H9 (cell line): ENCODE measurements around the gene POU2AF1. TPM values are rescaled to one million over a fixed set of nuclear protein-coding genes. Genes with fewer than 3 reads are reported as not detected.

Experiments used
- DNase-seq: peaks from one replicate; pipeline ENCODE4 v3.0.0-alpha.2; 2017
- H2AFZ ChIP-seq: one replicate; pipeline ENCODE4 v1.6.1; 2013; ENCODE audit warnings: mild to moderate bottlenecking, low read length, control low read depth, moderate library complexity
- H2AK5ac ChIP-seq: 2 replicates; pipeline ENCODE4 v1.6.1; 2013; ENCODE audit warnings: low read length, control low read depth, mixed read lengths; ENCODE audit not compliant: insufficient read length
- H2BK120ac ChIP-seq: one replicate; pipeline ENCODE4 v1.6.1; 2013; ENCODE audit warnings: low read depth, mild to moderate bottlenecking, low read length, control low read depth, inconsistent platforms; ENCODE audit not compliant: poor library complexity, severe bottlenecking
- H2BK12ac ChIP-seq: 2 replicates; pipeline ENCODE4 v1.6.1; 2013; ENCODE audit warnings: low read length, control low read depth, mixed read lengths, low read depth; ENCODE audit not compliant: insufficient read length
- H2BK15ac ChIP-seq: 2 replicates; pipeline ENCODE4 v1.6.1; 2013; ENCODE audit warnings: low read depth, low read length, control low read depth
- H2BK20ac ChIP-seq: one replicate; pipeline ENCODE4 v1.6.1; 2013; ENCODE audit warnings: low read depth, mild to moderate bottlenecking, low read length, control low read depth, inconsistent platforms; ENCODE audit not compliant: poor library complexity, severe bottlenecking
- H2BK5ac ChIP-seq: 2 replicates; pipeline ENCODE4 v1.6.1; 2013; ENCODE audit warnings: low read length, control low read depth, mixed read lengths; ENCODE audit not compliant: insufficient read length
- H3K14ac ChIP-seq: 2 replicates; pipeline ENCODE4 v1.6.1; 2013; ENCODE audit warnings: low read length, control low read depth; ENCODE audit not compliant: insufficient read depth
- H3K18ac ChIP-seq: 2 replicates; pipeline ENCODE4 v1.6.1; 2013; ENCODE audit warnings: low read depth, mild to moderate bottlenecking, mixed read lengths, low read length, control low read depth; ENCODE audit not compliant: insufficient read length
- H3K23ac ChIP-seq: 2 replicates; pipeline ENCODE4 v1.6.1; 2013; ENCODE audit warnings: low read length, control low read depth, mixed read lengths, low read depth; ENCODE audit not compliant: insufficient read length
- H3K23me2 ChIP-seq: 2 replicates; pipeline ENCODE4 v1.6.1; 2013; ENCODE audit warnings: low read depth, mild to moderate bottlenecking, mixed read lengths, low read length, control low read depth; ENCODE audit not compliant: insufficient read length, poor library complexity, severe bottlenecking
- H3K27ac ChIP-seq: 2 replicates; pipeline ENCODE4 v1.5.1; 2013; ENCODE audit warnings: low read length, control low read depth, mixed read lengths, low read depth; ENCODE audit not compliant: insufficient read length
- H3K27me3 ChIP-seq: 2 replicates; pipeline ENCODE4 v1.6.1; 2013; ENCODE audit warnings: low read length, control low read depth, inconsistent platforms; ENCODE audit not compliant: insufficient read depth
- H3K4ac ChIP-seq: 2 replicates; pipeline ENCODE4 v1.6.1; 2013; ENCODE audit warnings: low read depth, mild to moderate bottlenecking, control low read depth, inconsistent platforms, low read length, moderate library complexity
- H3K4me1 ChIP-seq: 2 replicates; pipeline ENCODE4 v1.6.1; 2013; ENCODE audit warnings: low read length, control low read depth, inconsistent platforms; ENCODE audit not compliant: insufficient read depth
- H3K4me2 ChIP-seq: 2 replicates; pipeline ENCODE4 v1.6.1; 2013; ENCODE audit warnings: low read length, control low read depth, mixed read lengths; ENCODE audit not compliant: insufficient read length, insufficient read depth
- H3K56ac ChIP-seq: 2 replicates; pipeline ENCODE4 v1.6.1; 2013; ENCODE audit warnings: low read depth, mild to moderate bottlenecking, mixed read lengths, low read length, control low read depth; ENCODE audit not compliant: insufficient read length
- H3K79me1 ChIP-seq: 2 replicates; pipeline ENCODE4 v1.6.1; 2013; ENCODE audit warnings: low read depth, mild to moderate bottlenecking, moderate library complexity, low read length, control low read depth, inconsistent platforms; ENCODE audit not compliant: insufficient read depth, poor library complexity, severe bottlenecking
- H3K79me2 ChIP-seq: 2 replicates; pipeline ENCODE4 v1.6.1; 2013; ENCODE audit warnings: low read length, control low read depth, inconsistent platforms; ENCODE audit not compliant: insufficient read depth
- H3K9ac ChIP-seq: 2 replicates; pipeline ENCODE4 v1.6.1; 2013; ENCODE audit warnings: low read length, control low read depth, mixed read lengths; ENCODE audit not compliant: insufficient read length; ENCODE audit errors: extremely low read depth
- H3K9me3 ChIP-seq: one replicate; pipeline ENCODE4 v1.6.1; 2013; ENCODE audit warnings: low read depth, low read length, inconsistent platforms; ENCODE audit not compliant: control insufficient read depth
- H3T11ph ChIP-seq: one replicate; pipeline ENCODE4 v1.6.1; 2013; ENCODE audit warnings: mild to moderate bottlenecking, low read length, control low read depth, inconsistent platforms
- H4K20me1 ChIP-seq: one replicate; pipeline ENCODE4 v1.6.1; 2013; ENCODE audit not compliant: control insufficient read depth, insufficient read length, insufficient read depth
- H4K5ac ChIP-seq: 2 replicates; pipeline ENCODE4 v1.6.1; 2013; ENCODE audit warnings: low read depth, mild to moderate bottlenecking, mixed read lengths, low read length, control low read depth; ENCODE audit not compliant: insufficient read length
- H4K8ac ChIP-seq: replicated peaks from 2 replicates; pipeline ENCODE4 v1.6.1; 2013; ENCODE audit warnings: low read length, control low read depth, mixed read lengths, low read depth; ENCODE audit not compliant: insufficient read length
- H4K91ac ChIP-seq: 2 replicates; pipeline ENCODE4 v1.6.1; 2013; ENCODE audit warnings: low read depth, mild to moderate bottlenecking, moderate library complexity, mixed read lengths, low read length, control low read depth; ENCODE audit not compliant: insufficient read length
- H3K27ac Mint-ChIP-seq, 3 experiments: 2 replicates in 2 of 3; 3 replicates in 1 of 3; pipeline ENCODE4 v1.8.0; 2020 to 2021; ENCODE audit warnings: mixed read lengths in 3 of 3, mild to moderate bottlenecking in 1 of 3, moderate library complexity in 1 of 3
- H3K27me3 Mint-ChIP-seq: 2 replicates; pipeline ENCODE4 v1.8.0; 2021; ENCODE audit warnings: low read depth, mild to moderate bottlenecking, moderate library complexity, mixed read lengths
- H3K36me3 Mint-ChIP-seq, 3 experiments: 2 replicates in 2 of 3; 3 replicates in 1 of 3; pipeline ENCODE4 v1.8.0; 2020 to 2021; ENCODE audit warnings: low read depth in 3 of 3, mixed read lengths in 3 of 3; ENCODE audit not compliant: insufficient read depth in 1 of 3
- H3K4me1 Mint-ChIP-seq, 2 experiments: 2 replicates each; pipeline ENCODE4 v1.8.0; 2020; ENCODE audit warnings: mixed read lengths in 2 of 2
- H3K4me3 Mint-ChIP-seq, 2 experiments: 2 replicates in 1 of 2; 3 replicates in 1 of 2; pipeline ENCODE4 v1.8.0; 2020 to 2021; ENCODE audit warnings: mild to moderate bottlenecking in 2 of 2, mixed read lengths in 2 of 2, moderate library complexity in 1 of 2
- H3K9me3 Mint-ChIP-seq, 2 experiments: 2 replicates in 1 of 2; 3 replicates in 1 of 2; pipeline ENCODE4 v1.8.0; 2020; ENCODE audit warnings: mild to moderate bottlenecking in 2 of 2, mixed read lengths in 2 of 2, moderate library complexity in 1 of 2
- CTCF ChIP-seq: fragments of 200-600 bp; sonication (generic); conservative IDR thresholded peaks from 3 replicates; pipeline ENCODE4 v1.8.0; 2021; ENCODE audit warnings: antibody characterized with exemption, mild to moderate bottlenecking
- WGBS: extraction: QIAGEN DNeasy Blood & Tissue Kit; methylation state at CpG from one replicate; pipeline ENCODE4 v1.1.7; 2013; ENCODE audit warnings: missing lambda C conversion rate, low lambda C conversion rate, mixed read lengths; ENCODE audit not compliant: insufficient read length; ENCODE audit errors: extremely low coverage; 5-methylcytosine and 5-hydroxymethylcytosine counted together
- total RNA-seq: library from RNA; stranded (reverse); gene quantifications from 2 replicates; pipeline ENCODE4 v1.2.1, GENCODE V29; 2021

The POU2AF1 gene
- total RNA-seq, 1 experiment from 2014 or later = not detected

DNA sequence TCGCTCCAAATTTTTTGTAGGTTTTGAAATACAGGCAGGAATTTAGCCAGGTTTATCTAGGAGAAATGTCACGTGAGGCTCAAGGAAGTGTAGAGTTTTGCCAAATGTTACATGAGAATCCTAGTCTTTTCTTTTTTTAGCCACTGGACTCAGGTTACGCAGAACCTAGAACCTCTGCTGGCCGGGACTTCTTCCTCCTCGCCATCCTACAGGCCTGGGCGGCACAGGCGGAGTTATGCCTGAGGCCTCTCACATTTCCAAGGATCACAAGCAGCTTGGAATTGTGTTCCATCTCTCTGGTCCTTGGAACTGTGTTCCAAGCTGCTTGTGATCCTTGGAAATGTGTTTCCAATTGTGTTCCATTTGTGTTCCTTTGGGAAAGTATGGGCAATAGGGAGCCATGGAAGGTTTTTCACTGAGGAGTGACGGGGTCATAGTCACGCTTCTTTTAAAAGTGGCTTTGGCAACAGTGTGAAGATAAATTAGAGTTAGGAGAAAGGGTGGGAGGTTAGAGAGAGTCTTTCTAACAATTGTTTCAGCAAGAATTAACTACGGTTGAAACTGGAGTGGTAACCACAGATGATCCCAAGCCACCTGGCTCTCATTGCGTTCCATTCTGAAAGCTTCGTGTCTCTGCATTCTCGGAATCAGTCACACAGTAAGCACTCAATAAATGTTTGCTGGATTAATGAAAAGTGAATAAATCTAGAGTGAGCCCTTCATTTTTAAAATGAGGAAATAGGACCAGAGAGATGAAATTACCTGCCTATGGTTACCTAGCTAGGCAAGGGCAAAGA, 12.5 kb upstream of the POU2AF1 start:
- no peaks in the 10 kb centered on the region for H4K20me1 ChIP-seq
- H3K23ac ChIP-seq = no peak overlapping the region
- no peaks in the 10 kb centered on the region for H3K9me3 Mint-ChIP-seq
- H4K8ac ChIP-seq = no peak overlapping the region
- H3K4ac ChIP-seq = no peak overlapping the region
- no peak overlapping the region for H2BK5ac ChIP-seq
- no peaks in the 10 kb centered on the region for H3K79me2 ChIP-seq
- no peaks in the 10 kb centered on the region for H3K36me3 Mint-ChIP-seq
- H2AFZ ChIP-seq = no peak overlapping the region
- no peaks in the 10 kb centered on the region for H3K4me1 ChIP-seq
- no peak overlapping the region for H4K91ac ChIP-seq
- no peak overlapping the region for H3K9ac ChIP-seq
- H4K5ac ChIP-seq = no peak overlapping the region
- no peaks in the 10 kb centered on the region for H3K23me2 ChIP-seq
- no peak overlapping the region for H3K27ac Mint-ChIP-seq
- no peak overlapping the region for H3K27ac ChIP-seq
- no peak overlapping the region for H3K18ac ChIP-seq
- no peak overlapping the region for H2BK120ac ChIP-seq
- no peak overlapping the region for H2BK15ac ChIP-seq
- H3T11ph ChIP-seq = no peak overlapping the region
- H2AK5ac ChIP-seq = no peak overlapping the region
- no peak for DNase-seq
- H3K27me3 Mint-ChIP-seq = no peaks in the 10 kb centered on the region; the same call in none of the 2 replicates
- no peak overlapping the region for H3K4me2 ChIP-seq
- H3K4me3 Mint-ChIP-seq = no peak overlapping the region
- no peak overlapping the region for H2BK20ac ChIP-seq
- H3K79me1 ChIP-seq = no peaks in the 10 kb centered on the region
- H3K14ac ChIP-seq = no peak overlapping the region
- H2BK12ac ChIP-seq = no peak overlapping the region
- no peaks in the 10 kb centered on the region for H3K4me1 Mint-ChIP-seq
- WGBS = no CpG with 5 or more reads among the region's 13 CpGs
- no peaks in the 10 kb centered on the region for H3K27me3 ChIP-seq
- H3K9me3 ChIP-seq = no peaks in the 10 kb centered on the region
- H3K56ac ChIP-seq = no peak overlapping the region
- no peak for TF ChIP-seq CTCF
